ENCODE measurements around the gene ARHGEF38. TPM values are rescaled to one million over a fixed set of nuclear protein-coding genes. Genes with fewer than 3 reads are reported as not detected.

The ARHGEF38 gene
- total and polyA plus RNA-seq, 9 donors, result 0.12 to 1.3 (median 0.24) TPM; not detected in 5

- DNase-seq, result no peak
- H3K27ac ChIP-seq, result no peak overlapping the region
- H3K36me3 ChIP-seq, result no peaks in the 10 kb centered on the region
- no peaks in the 10 kb centered on the region for H3K4me1 ChIP-seq (ENCODE audit: insufficient read depth)
- H3K27me3 ChIP-seq, result no peaks in the 10 kb centered on the region
- TF ChIP-seq EP300 (IDR thresholded peaks at IDR 0.05) (no peak), POLR2A (IDR thresholded peaks at IDR 0.05) (no peak), CTCF (IDR thresholded peaks at IDR 0.05) (no peak)
- WGBS, 3 donors, result 74 to 78% (median 77%) methylated on average over 2 of the region's 2 CpGs
- intact Hi-C loops (cut with DNase I), result no loop called here
- no peak overlapping the region for H3K4me3 ChIP-seq
- H3K9me3 ChIP-seq, result no peaks in the 10 kb centered on the region
Observed at GRCh38 chr4:105569866-105570236, 17.4 kb downstream of the ARHGEF38 start.

- H3K36me3 ChIP-seq, result no peaks in the 10 kb centered on the region
- TF ChIP-seq EP300 (IDR thresholded peaks at IDR 0.05) (no peak), CTCF (IDR thresholded peaks at IDR 0.05) (no peak), POLR2A (IDR thresholded peaks at IDR 0.05) (no peak)
- WGBS, 3 donors, result 84 to 90% (median 85%) methylated on average over 3 of the region's 3 CpGs
- no peaks in the 10 kb centered on the region for H3K27me3 ChIP-seq
- no peaks in the 10 kb centered on the region for H3K4me1 ChIP-seq (ENCODE audit: insufficient read depth)
- H3K27ac ChIP-seq, result no peak overlapping the region
- no peaks in the 10 kb centered on the region for H3K9me3 ChIP-seq
- DNase-seq, result no peak
- no peak overlapping the region for H3K4me3 ChIP-seq
- intact Hi-C loops (cut with DNase I), result no loop called here
Observed at GRCh38 chr4:105572296-105572695, 19.9 kb downstream of the ARHGEF38 start.

GRCh38 chr4:105586638-105587328 is 34.4 kb downstream of the ARHGEF38 start:
- Histone ChIP-seq H3K36me3 (no peaks in the 10 kb centered on the region), H3K4me3 (no peak overlapping the region), H3K4me1 (ENCODE audit: insufficient read depth) (no peaks in the 10 kb centered on the region), H3K27ac (no peak overlapping the region), H3K27me3 (no peaks in the 10 kb centered on the region), H3K9me3 (no peaks in the 10 kb centered on the region)
- 51 to 65% (median 62%) methylated on average over 4 of the region's 4 CpGs for WGBS, 3 donors
- DNase-seq, result no peak
- intact Hi-C loops (cut with DNase I), result no loop called here
- TF ChIP-seq EP300 (IDR thresholded peaks at IDR 0.05), result no peak
- TF ChIP-seq POLR2A (IDR thresholded peaks at IDR 0.05), result no peak
- TF ChIP-seq CTCF (IDR thresholded peaks at IDR 0.05), result no peak

GRCh38 chr4:105587841-105588240 is 35.4 kb downstream of the ARHGEF38 start:
- Histone ChIP-seq H3K9me3 (no peaks in the 10 kb centered on the region), H3K36me3 (no peaks in the 10 kb centered on the region), H3K27me3 (no peaks in the 10 kb centered on the region), H3K4me3 (no peak overlapping the region), H3K4me1 (ENCODE audit: insufficient read depth) (no peaks in the 10 kb centered on the region), H3K27ac (no peak overlapping the region)
- TF ChIP-seq CTCF (IDR thresholded peaks at IDR 0.05) (no peak), EP300 (IDR thresholded peaks at IDR 0.05) (no peak), POLR2A (IDR thresholded peaks at IDR 0.05) (no peak)
- intact Hi-C loops (cut with DNase I), result no loop called here
- WGBS, 3 donors, result 73 to 85% (median 80%) methylated on average over 2 of the region's 2 CpGs
- no peak for DNase-seq

All from ovary (tissue), 9 donors.